Measurements from ENCODE around the gene LGALS14. TPM values are rescaled to one million over a fixed set of nuclear protein-coding genes. Genes with fewer than 3 reads are reported as not detected.

Gene LGALS14
- total RNA-seq, 4 donors from 2014 or later: not detected

DNA sequence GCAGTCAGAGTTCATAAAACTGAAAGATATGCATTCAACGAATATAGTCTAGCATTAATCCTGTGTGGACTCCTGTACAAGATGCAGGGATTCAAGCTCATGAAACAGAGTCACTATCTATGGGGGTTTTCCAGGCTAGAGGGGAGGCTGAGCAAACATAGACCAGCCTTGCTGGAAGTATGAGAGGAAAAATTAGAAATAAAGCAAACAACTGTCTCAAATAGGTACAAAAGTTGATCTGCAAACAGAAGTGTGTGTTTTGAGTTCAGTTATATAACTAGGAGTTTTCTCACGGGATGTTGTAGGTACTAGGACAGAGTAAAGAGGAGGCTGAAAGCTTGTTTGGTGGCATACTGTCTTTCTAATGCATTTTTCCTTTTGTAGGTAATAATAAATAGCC is 8.5 kb upstream of the LGALS14 start:
- Histone ChIP-seq H3K4me1 (no peaks in the 10 kb centered on the region), H3K27me3 (no peaks in the 10 kb centered on the region), H3K4me3 (replicated peaks in 1 of 3) (no peak overlapping the region), H3K27ac (no peak overlapping the region), H3K36me3 (no peaks in the 10 kb centered on the region), H3K9me3 (no peaks in the 10 kb centered on the region)
- WGBS, 2 donors: 70 to 75% methylated on average over 2 of the region's 2 CpGs
- no peak for DNase-seq
- intact Hi-C loops (cut with DNase I): no loop called here
- TF ChIP-seq, protein P1, sequence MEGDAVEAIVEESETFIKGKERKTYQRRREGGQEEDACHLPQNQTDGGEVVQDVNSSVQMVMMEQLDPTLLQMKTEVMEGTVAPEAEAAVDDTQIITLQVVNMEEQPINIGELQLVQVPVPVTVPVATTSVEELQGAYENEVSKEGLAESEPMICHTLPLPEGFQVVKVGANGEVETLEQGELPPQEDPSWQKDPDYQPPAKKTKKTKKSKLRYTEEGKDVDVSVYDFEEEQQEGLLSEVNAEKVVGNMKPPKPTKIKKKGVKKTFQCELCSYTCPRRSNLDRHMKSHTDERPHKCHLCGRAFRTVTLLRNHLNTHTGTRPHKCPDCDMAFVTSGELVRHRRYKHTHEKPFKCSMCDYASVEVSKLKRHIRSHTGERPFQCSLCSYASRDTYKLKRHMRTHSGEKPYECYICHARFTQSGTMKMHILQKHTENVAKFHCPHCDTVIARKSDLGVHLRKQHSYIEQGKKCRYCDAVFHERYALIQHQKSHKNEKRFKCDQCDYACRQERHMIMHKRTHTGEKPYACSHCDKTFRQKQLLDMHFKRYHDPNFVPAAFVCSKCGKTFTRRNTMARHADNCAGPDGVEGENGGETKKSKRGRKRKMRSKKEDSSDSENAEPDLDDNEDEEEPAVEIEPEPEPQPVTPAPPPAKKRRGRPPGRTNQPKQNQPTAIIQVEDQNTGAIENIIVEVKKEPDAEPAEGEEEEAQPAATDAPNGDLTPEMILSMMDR (IDR thresholded peaks at IDR 0.05): no peak
- TF ChIP-seq POLR2A (IDR thresholded peaks at IDR 0.05): no peak

DNA sequence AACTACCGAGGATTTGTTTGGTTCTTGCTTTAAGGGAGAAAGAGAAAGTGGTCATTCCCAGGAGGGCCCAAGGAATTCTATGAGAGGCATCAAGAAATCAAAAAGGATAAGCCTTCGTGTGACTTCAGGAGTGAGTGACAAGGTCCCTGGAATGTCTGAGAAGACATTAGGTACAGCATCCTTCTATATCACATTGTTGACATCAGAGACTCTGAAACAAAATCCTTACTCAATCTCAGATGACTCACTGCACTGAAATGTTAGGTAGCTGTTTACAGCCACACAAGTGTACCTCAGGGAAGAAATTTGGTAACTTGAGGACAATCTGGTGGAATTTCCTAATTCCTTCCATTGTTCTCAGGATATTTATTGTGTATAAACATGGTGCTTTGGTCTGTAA is 7.9 kb upstream of the LGALS14 start:
- intact Hi-C loops (cut with DNase I): no loop called here
- DNase-seq: no peak
- Histone ChIP-seq H3K4me3 (replicated peaks in 1 of 3) (no peak overlapping the region), H3K4me1 (no peaks in the 10 kb centered on the region), H3K27me3 (peaks cover 4% of the 10 kb centered on the region), H3K36me3 (no peaks in the 10 kb centered on the region), H3K9me3 (no peaks in the 10 kb centered on the region), H3K27ac (no peak overlapping the region)
- no peak for TF ChIP-seq POLR2A (IDR thresholded peaks at IDR 0.05)
- TF ChIP-seq, protein P1 (IDR thresholded peaks at IDR 0.05): no peak
- WGBS, 2 donors: 54 to 82% methylated on average over 2 of the region's 2 CpGs

DNA sequence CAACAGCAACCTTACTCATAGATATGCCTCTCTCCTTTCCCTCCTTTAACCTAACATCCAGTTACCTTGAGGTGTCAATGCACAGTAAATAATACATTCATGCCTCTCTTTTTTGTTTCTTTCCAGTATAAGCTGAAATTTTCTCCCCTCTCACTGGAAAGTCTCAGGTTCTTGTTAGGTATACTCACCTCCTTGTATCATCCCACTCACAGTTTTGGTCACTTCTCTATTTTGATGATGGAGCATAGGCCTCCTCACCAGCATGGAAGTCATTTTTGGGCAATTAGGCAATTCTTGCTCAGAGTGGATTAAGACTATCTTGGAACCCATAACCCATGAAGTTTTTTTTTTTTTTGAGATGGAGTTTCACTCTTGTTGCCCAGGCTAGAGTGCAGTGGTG is 5.7 kb upstream of the LGALS14 start:
- H3K27ac ChIP-seq: no peak overlapping the region
- H3K4me3 ChIP-seq (replicated peaks in 1 of 3): no peak overlapping the region
- no peak for DNase-seq
- intact Hi-C loops (cut with DNase I): no loop called here
- H3K9me3 ChIP-seq: no peaks in the 10 kb centered on the region
- TF ChIP-seq POLR2A (IDR thresholded peaks at IDR 0.05): no peak
- TF ChIP-seq, protein P1 (IDR thresholded peaks at IDR 0.05): no peak
- H3K36me3 ChIP-seq: no peaks in the 10 kb centered on the region
- peaks cover 4% of the 10 kb centered on the region for H3K27me3 ChIP-seq
- no peaks in the 10 kb centered on the region for H3K4me1 ChIP-seq

DNA sequence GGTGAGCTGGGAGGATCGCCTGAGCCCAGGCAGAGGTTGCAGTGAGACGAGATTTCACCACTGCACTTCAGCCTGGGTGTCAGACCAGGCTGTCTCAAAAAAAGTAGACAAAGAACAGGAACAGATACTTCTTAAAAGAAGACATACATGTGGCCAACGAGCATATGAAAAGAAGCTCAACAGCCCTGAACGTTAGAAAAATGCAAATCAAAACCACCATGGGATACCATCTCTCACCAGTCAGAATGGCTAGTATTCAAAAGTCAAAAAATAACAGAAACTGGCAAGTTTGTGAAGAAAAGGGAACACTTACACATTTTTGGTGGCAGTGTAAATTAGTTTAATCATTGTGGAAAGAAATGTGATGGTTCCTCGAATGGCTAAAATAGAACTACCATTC is 3.0 kb upstream of the LGALS14 start:
- Histone ChIP-seq H3K36me3 (no peaks in the 10 kb centered on the region), H3K27ac (no peak overlapping the region), H3K4me1 (no peaks in the 10 kb centered on the region), H3K4me3 (replicated peaks in 1 of 3) (no peak overlapping the region), H3K9me3 (no peaks in the 10 kb centered on the region), H3K27me3 (peaks cover 4% of the 10 kb centered on the region)
- TF ChIP-seq POLR2A (IDR thresholded peaks at IDR 0.05): no peak
- TF ChIP-seq, protein P1 (IDR thresholded peaks at IDR 0.05): no peak
- intact Hi-C loops (cut with DNase I): no loop called here
- DNase-seq: no peak
- WGBS, 2 donors: 71 to 79% methylated on average over 5 of the region's 5 CpGs

DNA sequence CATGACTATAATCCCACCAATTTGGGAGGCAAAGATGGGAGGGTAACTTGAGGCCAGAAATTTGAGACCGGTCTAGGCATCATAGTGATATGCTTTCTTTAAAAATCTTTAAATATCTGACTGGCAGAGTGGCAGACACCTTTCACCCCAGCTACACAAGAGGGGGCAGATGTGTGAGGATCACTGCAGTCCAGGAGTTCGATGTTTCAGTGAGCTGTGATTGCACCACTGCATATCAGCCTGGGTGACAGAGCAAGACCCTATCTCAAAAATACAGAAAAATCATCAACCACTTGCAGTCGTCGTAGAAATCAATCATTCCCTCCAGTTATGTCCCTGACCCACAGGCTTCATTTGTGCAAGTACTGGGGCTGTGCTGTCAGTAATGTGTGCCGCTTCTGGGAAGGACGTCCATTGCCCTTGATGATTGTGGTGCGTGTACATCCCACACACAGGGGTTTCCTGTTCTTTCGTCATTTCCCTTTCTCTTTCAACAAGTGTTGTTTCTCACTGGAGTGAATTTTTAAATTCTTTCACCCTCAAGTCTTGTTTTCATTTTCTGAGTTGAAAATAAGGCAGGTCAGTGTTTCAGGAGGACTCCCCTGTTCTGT is 1.4 kb downstream of the LGALS14 start:
- intact Hi-C loops (cut with DNase I): no loop called here
- peaks cover 4% of the 10 kb centered on the region for H3K27me3 ChIP-seq
- no peak for DNase-seq
- WGBS, 2 donors: 74 to 80% methylated on average over 8 of the region's 8 CpGs
- H3K27ac ChIP-seq: no peak overlapping the region
- no peak for TF ChIP-seq POLR2A (IDR thresholded peaks at IDR 0.05)
- TF ChIP-seq, protein P1 (IDR thresholded peaks at IDR 0.05): no peak
- no peak overlapping the region for H3K4me3 ChIP-seq (replicated peaks in 1 of 3)
- no peaks in the 10 kb centered on the region for H3K36me3 ChIP-seq
- no peaks in the 10 kb centered on the region for H3K9me3 ChIP-seq
- H3K4me1 ChIP-seq: no peaks in the 10 kb centered on the region
